GM23248 (cell line): ENCODE measurements around the gene RBBP8NL.

Experiments
- EZH2 ChIP-seq: fragments of 200-600 bp; sonication (generic); IDR thresholded peaks from 2 replicates; pipeline ENCODE4 v1.6.1; 2018; ENCODE audit warnings: antibody characterized with exemption, mild to moderate bottlenecking; ENCODE audit not compliant: insufficient read depth, poor library complexity, severe bottlenecking
- EZH2phosphoT487 ChIP-seq: fragments of 200-600 bp; sonication (generic); IDR thresholded peaks from 2 replicates; pipeline ENCODE4 v1.6.1; 2018; ENCODE audit warnings: antibody characterized with exemption, moderate library complexity, mild to moderate bottlenecking, low read depth; ENCODE audit not compliant: insufficient read depth

DNA sequence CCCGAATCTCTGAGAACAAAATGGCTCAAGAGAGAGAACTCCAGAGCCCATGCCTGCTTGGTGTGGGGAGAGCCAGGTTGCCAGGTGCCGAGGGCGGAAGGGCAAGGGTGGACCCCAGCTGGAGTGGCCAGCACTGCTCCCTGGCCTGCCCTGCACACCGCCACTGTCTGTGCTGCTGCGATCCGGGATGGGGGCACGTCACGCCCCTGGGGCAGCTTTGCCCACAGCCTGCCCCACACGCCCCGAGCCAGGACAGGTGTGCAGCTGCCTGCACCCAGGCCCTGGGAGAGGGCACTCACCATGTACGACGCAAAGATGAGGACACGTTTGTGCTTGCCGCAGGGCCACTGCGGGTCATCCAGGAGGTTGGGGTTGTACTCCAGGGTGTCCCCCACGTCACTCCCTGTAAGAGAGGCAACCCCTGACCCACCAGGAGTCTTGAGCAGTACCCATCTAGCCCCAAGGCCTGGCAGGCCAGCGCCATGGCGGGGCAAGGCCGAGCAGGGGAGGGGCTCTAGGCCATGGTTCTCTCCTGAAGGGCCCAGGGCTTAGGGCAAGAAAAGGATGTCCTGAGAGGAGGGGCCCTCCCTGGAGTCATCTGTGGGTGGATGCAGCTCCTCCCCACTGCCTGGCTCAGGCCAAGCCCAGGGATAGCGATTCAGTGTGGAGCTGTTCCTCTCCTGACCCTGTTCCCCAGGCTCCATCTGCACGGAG lies 34.6 kb downstream of the RBBP8NL start:
- no peak for TF ChIP-seq EZH2
- TF ChIP-seq EZH2phosphoT487: no peak
